Activated T-helper 17 cell treated with anti-CD3 and anti-CD28 coated beads, Interleukin-2, amount 50 U/mL, for 72 hours (primary cell): Measurements from ENCODE around the gene RHOH. TPM values are rescaled to one million over a fixed set of nuclear protein-coding genes. Genes with fewer than 3 reads are reported as not detected.

Experiments
- ATAC-seq: fragments of 150-1000 bp; cut with Tn5 transposase; replicated peaks from 2 replicates; pipeline ENCODE4 v1.10.0; 2021; ENCODE audit warnings: mild to moderate bottlenecking, moderate library complexity
- H3K27ac Mint-ChIP-seq: one replicate; pipeline ENCODE4 v1.8.0; 2022; ENCODE audit warnings: mixed read lengths
- H3K27me3 Mint-ChIP-seq: one replicate; pipeline ENCODE4 v1.8.0; 2022; ENCODE audit warnings: mixed read lengths
- H3K36me3 Mint-ChIP-seq: one replicate; pipeline ENCODE4 v1.8.0; 2022; ENCODE audit warnings: low read depth, mild to moderate bottlenecking, mixed read lengths
- H3K4me1 Mint-ChIP-seq: one replicate; pipeline ENCODE4 v1.8.0; 2022; ENCODE audit warnings: mixed read lengths
- H3K4me3 Mint-ChIP-seq: one replicate; pipeline ENCODE4 v1.8.0; 2022; ENCODE audit warnings: mild to moderate bottlenecking, mixed read lengths
- H3K9me3 Mint-ChIP-seq: one replicate; pipeline ENCODE4 v1.8.0; 2022; ENCODE audit warnings: mixed read lengths
- total RNA-seq, 2 donors: library from RNA; stranded (reverse); gene quantifications; one replicate each; pipeline ENCODE4 v1.2.3, GENCODE V29; 2022

The RHOH gene
- total RNA-seq, 2 donors from 2014 or later, result 107 to 117 TPM

- no peaks in the 10 kb centered on the region for H3K27me3 Mint-ChIP-seq
- H3K4me3 Mint-ChIP-seq, result no peak overlapping the region
- no peak for ATAC-seq
- H3K4me1 Mint-ChIP-seq, result peaks cover 10% of the 10 kb centered on the region
- peaks cover 4% of the 10 kb centered on the region for H3K9me3 Mint-ChIP-seq
- no peak overlapping the region for H3K27ac Mint-ChIP-seq
- H3K36me3 Mint-ChIP-seq, result no peaks in the 10 kb centered on the region
Measured at GRCh38 chr4:40179360-40179759, 17.5 kb upstream of the RHOH start.

GRCh38 chr4:40180356-40180755 lies 16.5 kb upstream of the RHOH start:
- no peak for ATAC-seq
- Mint-ChIP-seq H3K36me3 (no peaks in the 10 kb centered on the region), H3K9me3 (peaks cover 4% of the 10 kb centered on the region), H3K4me1 (peaks cover 10% of the 10 kb centered on the region), H3K27me3 (no peaks in the 10 kb centered on the region), H3K4me3 (no peak overlapping the region), H3K27ac (no peak overlapping the region)

- peaks cover 15% of the 10 kb centered on the region for H3K4me1 Mint-ChIP-seq
- H3K9me3 Mint-ChIP-seq, result peaks cover 4% of the 10 kb centered on the region
Measured at GRCh38 chr4:40182001-40182400, 14.8 kb upstream of the RHOH start.

GRCh38 chr4:40182954-40183353 lies 13.9 kb upstream of the RHOH start:
- no peak for ATAC-seq
- Mint-ChIP-seq H3K27me3 (no peaks in the 10 kb centered on the region), H3K9me3 (peaks cover 7% of the 10 kb centered on the region), H3K27ac (no peak overlapping the region), H3K4me3 (no peak overlapping the region), H3K36me3 (no peaks in the 10 kb centered on the region), H3K4me1 (peaks cover 20% of the 10 kb centered on the region)

More at GRCh38 chr4:40182001-40182400, 14.8 kb upstream of the RHOH start:
- no peak for ATAC-seq
- H3K4me3 Mint-ChIP-seq, result no peak overlapping the region
- H3K36me3 Mint-ChIP-seq, result no peaks in the 10 kb centered on the region
- H3K27ac Mint-ChIP-seq, result no peak overlapping the region
- no peaks in the 10 kb centered on the region for H3K27me3 Mint-ChIP-seq

GRCh38 chr4:40183615-40184411 lies 13.0 kb upstream of the RHOH start:
- no peaks in the 10 kb centered on the region for H3K36me3 Mint-ChIP-seq
- peak overlapping the region; percentile 66 for H3K4me3 Mint-ChIP-seq
- H3K27ac Mint-ChIP-seq, result peak overlapping the region; percentile 84
- ATAC-seq, result peak; percentile 89
- peaks cover 20% of the 10 kb centered on the region for H3K4me1 Mint-ChIP-seq
- H3K9me3 Mint-ChIP-seq, result peaks cover 7% of the 10 kb centered on the region
- H3K27me3 Mint-ChIP-seq, result no peaks in the 10 kb centered on the region

- H3K4me1 Mint-ChIP-seq, result peaks cover 18% of the 10 kb centered on the region
- peak overlapping the region; percentile 49 for H3K27ac Mint-ChIP-seq
- H3K27me3 Mint-ChIP-seq, result no peaks in the 10 kb centered on the region
- no peak for ATAC-seq
- no peaks in the 10 kb centered on the region for H3K36me3 Mint-ChIP-seq
- H3K4me3 Mint-ChIP-seq, result peak overlapping the region; percentile 37
- peaks cover 6% of the 10 kb centered on the region for H3K9me3 Mint-ChIP-seq
Measured at GRCh38 chr4:40185830-40186664, 10.8 kb upstream of the RHOH start.

GRCh38 chr4:40186665-40187014 lies 10.2 kb upstream of the RHOH start:
- Mint-ChIP-seq H3K27ac (peak overlapping the region; percentile 49), H3K36me3 (no peaks in the 10 kb centered on the region), H3K27me3 (no peaks in the 10 kb centered on the region), H3K4me1 (peaks cover 15% of the 10 kb centered on the region), H3K4me3 (peak overlapping the region; percentile 37), H3K9me3 (peaks cover 3% of the 10 kb centered on the region)
- no peak for ATAC-seq

- ATAC-seq, result peak; percentile 61
Measured at GRCh38 chr4:40187386-40187906, 9.4 kb upstream of the RHOH start.

GRCh38 chr4:40190019-40190418 lies 6.8 kb upstream of the RHOH start:
- peak overlapping the region; percentile 100 for H3K27ac Mint-ChIP-seq
- ATAC-seq, result no peak
- H3K9me3 Mint-ChIP-seq, result peaks cover 3% of the 10 kb centered on the region
- no peaks in the 10 kb centered on the region for H3K27me3 Mint-ChIP-seq
- no peaks in the 10 kb centered on the region for H3K36me3 Mint-ChIP-seq
- peak overlapping the region; percentile 99 for H3K4me3 Mint-ChIP-seq
- peaks cover 20% of the 10 kb centered on the region for H3K4me1 Mint-ChIP-seq

More at GRCh38 chr4:40187386-40187906, 9.4 kb upstream of the RHOH start:
- Mint-ChIP-seq H3K4me3 (peak overlapping the region; percentile 70), H3K9me3 (peaks cover 3% of the 10 kb centered on the region), H3K27ac (peak overlapping the region; percentile 90), H3K4me1 (peaks cover 16% of the 10 kb centered on the region), H3K36me3 (no peaks in the 10 kb centered on the region), H3K27me3 (no peaks in the 10 kb centered on the region)

GRCh38 chr4:40190465-40190864 lies 6.4 kb upstream of the RHOH start:
- no peak for ATAC-seq
- Mint-ChIP-seq H3K4me1 (peaks cover 21% of the 10 kb centered on the region), H3K9me3 (peaks cover 3% of the 10 kb centered on the region), H3K36me3 (no peaks in the 10 kb centered on the region), H3K4me3 (peak overlapping the region; percentile 99), H3K27me3 (no peaks in the 10 kb centered on the region), H3K27ac (peak overlapping the region; percentile 100)

- peak overlapping the region; percentile 100 for H3K27ac Mint-ChIP-seq
- peaks cover 23% of the 10 kb centered on the region for H3K4me1 Mint-ChIP-seq
- no peaks in the 10 kb centered on the region for H3K36me3 Mint-ChIP-seq
- peaks cover 3% of the 10 kb centered on the region for H3K9me3 Mint-ChIP-seq
- no peaks in the 10 kb centered on the region for H3K27me3 Mint-ChIP-seq
- ATAC-seq, result no peak
- H3K4me3 Mint-ChIP-seq, result peak overlapping the region; percentile 99
Measured at GRCh38 chr4:40190880-40191815, 5.7 kb upstream of the RHOH start.

- Mint-ChIP-seq H3K27ac (peak overlapping the region; percentile 100), H3K9me3 (peaks cover 3% of the 10 kb centered on the region), H3K36me3 (peaks cover 9% of the 10 kb centered on the region), H3K4me1 (peaks cover 23% of the 10 kb centered on the region), H3K4me3 (peak overlapping the region; percentile 99), H3K27me3 (no peaks in the 10 kb centered on the region)
- ATAC-seq, result peak; percentile 10
Measured at GRCh38 chr4:40192114-40193015, 4.5 kb upstream of the RHOH start.

GRCh38 chr4:40193016-40193571 lies 3.7 kb upstream of the RHOH start:
- peak overlapping the region; percentile 99 for H3K4me3 Mint-ChIP-seq
- peaks cover 16% of the 10 kb centered on the region for H3K36me3 Mint-ChIP-seq
- H3K27ac Mint-ChIP-seq, result peak overlapping the region; percentile 100
- no peak for ATAC-seq
- no peaks in the 10 kb centered on the region for H3K9me3 Mint-ChIP-seq
- no peaks in the 10 kb centered on the region for H3K27me3 Mint-ChIP-seq
- peaks cover 17% of the 10 kb centered on the region for H3K4me1 Mint-ChIP-seq
